ENCODE measurements around the gene CSK.

CSK gene

GRCh38 chr15:74826364-74826819 lies 44.5 kb downstream of the CSK start, which contains the start of gene CPLX3:
CPLX3 (plus strand) TSS chr15:74826627; CDS start chr15:74826704, 77 bp downstream.
- DNase-seq (ENCODE audit: low read depth), result no peak

DNA sequence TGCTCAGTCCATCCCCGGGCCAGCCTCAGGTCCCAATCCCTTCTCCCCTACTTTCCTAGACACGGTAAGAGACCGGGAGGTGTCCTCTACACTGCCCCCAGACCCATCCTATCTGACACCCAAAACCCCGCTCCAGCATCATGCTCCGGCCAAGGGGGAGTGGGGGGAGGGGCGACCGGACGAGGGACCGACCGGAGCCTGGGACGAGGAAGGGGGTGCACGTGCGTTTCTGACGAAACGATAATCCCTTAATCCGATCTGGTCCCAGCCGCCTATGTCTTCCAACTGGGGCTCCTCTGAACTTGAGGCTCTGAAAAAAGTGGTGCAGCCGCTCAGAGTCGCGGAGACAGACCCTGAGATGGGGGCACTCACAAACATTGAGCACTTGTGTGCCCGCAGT lies 45.0 kb downstream of the CSK start:
- DNase-seq (ENCODE audit: low read depth), result no peak

GRCh38 chr15:74827614-74828013 lies 45.7 kb downstream of the CSK start:
- no peak for DNase-seq (ENCODE audit: low read depth)

- no peak for DNase-seq (ENCODE audit: low read depth)
Measured at GRCh38 chr15:74828835-74829234, 47.0 kb downstream of the CSK start.

- peak; percentile 20 for DNase-seq (ENCODE audit: low read depth)
Measured at GRCh38 chr15:74829486-74829885, 47.6 kb downstream of the CSK start.

- DNase-seq (ENCODE audit: low read depth), result no peak
Measured at GRCh38 chr15:74829991-74830390, 48.1 kb downstream of the CSK start.

DNA sequence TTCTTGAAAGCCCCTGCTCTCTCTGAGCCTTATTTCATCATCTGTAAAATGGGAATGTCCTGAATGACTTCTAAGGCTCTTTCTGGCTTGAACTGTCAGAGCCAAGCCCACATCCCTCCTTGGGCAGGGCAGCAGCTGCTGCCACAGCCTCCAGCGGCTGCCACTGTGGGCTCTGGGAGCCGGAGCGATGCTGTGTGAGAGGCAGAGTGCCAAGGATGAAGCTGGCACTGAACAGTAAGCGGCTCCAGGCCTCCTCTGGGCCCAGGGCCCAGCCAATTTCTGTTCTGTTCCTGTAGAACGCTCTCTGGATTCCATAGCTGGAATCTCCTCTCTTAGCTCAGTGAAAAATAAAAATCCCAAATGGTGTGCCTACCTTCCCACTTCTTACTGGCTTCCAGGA lies 49.0 kb downstream of the CSK start:
- DNase-seq (ENCODE audit: low read depth), result no peak

GRCh38 chr15:74831813-74832495 lies 50.1 kb downstream of the CSK start:
- DNase-seq (ENCODE audit: low read depth), result no peak

- DNase-seq (ENCODE audit: low read depth), result no peak
Measured at GRCh38 chr15:74832826-74833225, 50.9 kb downstream of the CSK start.

- DNase-seq (ENCODE audit: low read depth), result no peak
Measured at GRCh38 chr15:74833376-74834107, 51.7 kb downstream of the CSK start.

GRCh38 chr15:74835312-74835823 lies 53.5 kb downstream of the CSK start:
- DNase-seq (ENCODE audit: low read depth), result peak; percentile 16

GRCh38 chr15:74836846-74837245 lies 55.0 kb downstream of the CSK start:
- no peak for DNase-seq (ENCODE audit: low read depth)

DNA sequence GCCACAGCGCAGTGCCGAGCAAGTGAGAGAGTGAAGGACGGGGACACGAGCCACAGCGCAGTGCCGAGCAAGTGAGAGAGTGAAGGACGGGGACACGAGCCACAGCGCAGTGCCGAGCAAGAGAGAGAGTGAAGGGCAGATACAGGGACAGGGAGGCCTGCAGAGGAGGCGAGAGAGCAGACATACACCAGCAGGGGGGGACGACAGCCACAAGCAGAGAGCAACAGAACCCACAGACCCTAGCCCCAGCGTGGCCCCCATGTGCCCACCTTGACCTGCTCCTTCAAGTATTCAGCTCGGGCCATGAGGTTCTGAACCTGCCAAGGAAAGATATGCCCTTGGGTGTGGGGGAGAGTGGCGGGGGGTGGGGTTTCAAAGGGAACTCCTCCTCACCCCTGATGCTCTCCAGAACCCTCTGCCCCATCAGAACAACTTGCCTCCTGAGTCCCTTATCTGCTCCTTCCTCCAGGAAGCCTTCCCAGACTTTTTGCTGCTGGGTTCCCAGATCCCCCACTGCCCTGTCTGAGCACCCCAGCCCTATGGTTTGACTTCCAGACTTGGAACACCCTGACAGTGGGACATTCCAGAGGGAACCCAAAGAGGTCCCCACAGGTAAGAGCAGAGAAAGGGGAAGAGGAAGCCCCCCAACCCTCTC lies 55.7 kb downstream of the CSK start:
- DNase-seq (ENCODE audit: low read depth), result no peak

DNA sequence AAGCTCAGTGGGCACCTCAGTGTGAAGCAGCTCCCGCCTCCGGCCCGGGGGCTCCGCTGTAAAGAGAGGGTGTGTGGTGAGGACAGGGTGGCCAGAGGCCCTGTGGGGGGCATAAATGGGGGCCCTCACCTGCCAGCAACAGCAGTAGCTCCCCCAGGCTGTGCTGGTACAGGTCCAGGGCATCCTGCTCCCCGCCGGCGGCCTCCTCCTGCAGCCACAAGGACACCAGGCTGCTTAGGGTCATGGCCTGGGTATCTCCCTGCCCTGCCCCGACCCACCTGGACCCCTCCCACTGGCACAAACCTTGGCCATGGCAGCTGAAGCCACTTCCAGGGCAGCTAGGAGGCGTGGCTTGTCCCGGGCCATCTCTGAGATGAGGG lies 56.2 kb downstream of the CSK start:
- no peak for DNase-seq (ENCODE audit: low read depth)

GRCh38 chr15:74838746-74839525 lies 57.1 kb downstream of the CSK start:
- DNase-seq (ENCODE audit: low read depth), result no peak

DNA sequence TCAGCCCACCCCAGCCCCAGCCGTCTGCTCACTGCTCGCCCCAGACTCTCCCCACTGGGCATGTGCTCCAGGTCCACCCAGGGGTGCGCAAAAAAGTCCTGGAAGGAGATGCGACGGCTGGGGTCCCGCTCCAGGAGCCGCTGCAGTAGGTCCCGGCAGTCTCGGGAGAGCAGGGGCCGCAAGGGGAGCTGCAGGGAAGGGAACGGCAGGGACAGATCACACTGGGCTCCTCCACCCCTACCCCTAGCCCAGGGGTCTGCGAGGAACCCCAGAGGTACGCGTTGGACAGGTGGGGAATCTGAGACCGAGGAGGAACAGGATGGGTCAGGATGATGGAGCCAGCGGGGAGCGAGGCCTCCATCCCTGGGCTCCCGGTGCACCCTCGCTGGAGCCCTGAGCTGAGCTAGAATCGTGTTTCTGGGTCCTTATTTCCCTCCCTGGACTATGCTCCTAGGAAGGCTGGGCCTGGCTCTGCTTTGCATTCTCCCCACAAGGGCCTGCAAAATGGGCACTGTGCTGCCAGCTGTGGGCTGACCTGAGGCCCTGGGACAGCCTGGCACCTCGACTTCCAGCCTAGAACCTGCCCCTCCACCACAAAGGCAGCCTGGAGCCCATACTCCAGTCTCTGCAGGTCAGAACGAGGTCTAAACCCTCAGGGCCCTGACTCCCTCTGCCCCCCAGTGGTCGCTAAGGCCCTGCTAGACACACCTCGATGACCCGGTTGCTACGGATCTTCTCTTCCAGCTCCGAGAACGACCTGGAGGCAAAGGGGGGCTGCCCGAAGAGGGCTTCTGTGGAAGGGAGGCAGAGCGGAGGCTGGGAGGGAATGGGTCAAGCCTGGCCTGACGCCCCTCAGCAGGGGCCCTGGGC lies 57.9 kb downstream of the CSK start:
- DNase-seq (ENCODE audit: low read depth), result no peak

- no peak for DNase-seq (ENCODE audit: low read depth)
Measured at GRCh38 chr15:74840851-74841775, 59.2 kb downstream of the CSK start.

GRCh38 chr15:74841891-74842373 lies 60.1 kb downstream of the CSK start:
- DNase-seq (ENCODE audit: low read depth), result no peak

GRCh38 chr15:74842581-74843444 lies 60.9 kb downstream of the CSK start, which contains the start of gene ULK3:
ULK3 (minus strand) TSS chr15:74843156; CDS start chr15:74843105, 51 bp downstream.
- DNase-seq (ENCODE audit: low read depth), result peak; percentile 31

Data from HS-5 (cell line).